ENCODE data around the gene NKPD1. TPM values are rescaled to one million over a fixed set of nuclear protein-coding genes. Genes with fewer than 3 reads are reported as not detected.
"Not testable (repeated sequence)": the region's sequence is repeated elsewhere in the genome, so short reads cannot be mapped to it uniquely, and the experiment has no call there.

The NKPD1 gene
- total and polyA plus RNA-seq, 2 donors (not counting 1 experiment from before 2014, with no cell fraction given) = 0.27 to 0.36 TPM

GRCh38 chr19:45119582-45119981 lies 41.2 kb downstream of the NKPD1 start:
- no peaks in the 10 kb centered on the region for H3K27me3 Mint-ChIP-seq
- WGBS (ENCODE audit: insufficient coverage) = 100% methylated on average over 2 of the region's 6 CpGs
- ATAC-seq (ENCODE audit: low read depth) (no peak), DNase-seq (no peak)
- Histone ChIP-seq H3K4me3 (ENCODE audit: control extremely low read depth in 1 of 5, extremely low read depth in 1 of 5, insufficient read depth in 1 of 5, low read depth in 2 of 5, low read length in 4 of 5) (no peak overlapping the region), H3K36me3 (replicated peaks in 1 of 2; ENCODE audit: control extremely low read depth in 1 of 2, control insufficient read depth in 1 of 2, extremely low read depth in 1 of 2, insufficient read depth in 2 of 2, low read length in 1 of 2) (no peaks in the 10 kb centered on the region), H3K27me3 (replicated peaks in 1 of 4; ENCODE audit: control extremely low read depth in 1 of 4, control insufficient read depth in 3 of 4, insufficient read depth in 4 of 4, low read length in 3 of 4) (no peaks in the 10 kb centered on the region), H3K4me1 (ENCODE audit: control insufficient read depth in 2 of 2, insufficient read depth in 2 of 2, low read length in 2 of 2) (peaks cover 34 to 67% of the 10 kb centered on the region in 2 donors), H2AFZ (ENCODE audit: insufficient read depth, low read depth, low read length, poor library complexity, severe bottlenecking) (no peak overlapping the region), H3K9me3 (ENCODE audit: control extremely low read depth in 1 of 3, control insufficient read depth in 2 of 3, insufficient read depth in 1 of 3, low read length in 2 of 3) (no peaks in the 10 kb centered on the region), H3K4me2 (replicated peaks; ENCODE audit: low read depth, low read length, poor library complexity, severe bottlenecking) (no peak overlapping the region), H3K79me2 (ENCODE audit: control insufficient read depth, insufficient read depth, low read length) (peaks cover 95% of the 10 kb centered on the region), H4K20me1 (ENCODE audit: control insufficient read depth, insufficient read depth, low read length, poor library complexity, severe bottlenecking) (peaks cover 87% of the 10 kb centered on the region), H3K9ac (ENCODE audit: low read length) (no peak overlapping the region), H3K27ac (ENCODE audit: low read length in 2 of 2) (peak overlapping the region in 1 of 2 donors; percentile 6)
- peak overlapping the region; percentile 13 for H3K4me3 Mint-ChIP-seq
- H3K9me3 Mint-ChIP-seq (ENCODE audit: insufficient read depth) = no peaks in the 10 kb centered on the region
- ChIA-PET POLR2A (interaction anchor here (1.2 to 1.6 kb wide), 2 partner anchors 16 to 27 kb away, joined by 4 to 7 read pairs; partner anchors contain the start of gene PPP1R37), CTCF (interaction anchor here (0.7 to 1.4 kb wide), 3 partner anchors 12 to 27 kb away, joined by 3 to 6 read pairs (median 3); partner anchors contain the start of gene PPP1R37)
- H3K4me1 Mint-ChIP-seq = peaks cover 78% of the 10 kb centered on the region
- TF ChIP-seq CTCF (IDR thresholded peaks at IDR 0.05) = no peak
- no peak for TF ChIP-seq EZH2 (IDR thresholded peaks at IDR 0.05; ENCODE audit: borderline replicate concordance, insufficient read depth, low read depth, low read length, poor library complexity, severe bottlenecking)
- intact Hi-C loops (cut with micrococcal nuclease) = no loop called here
- H3K27ac Mint-ChIP-seq = peak overlapping the region; percentile 65

GRCh38 chr19:45118591-45119355 lies 42.0 kb downstream of the NKPD1 start:
- ChIA-PET POLR2A (interaction anchor here (0.7 to 1.6 kb wide), 4 partner anchors 13 to 59 kb away, joined by 3 to 7 read pairs (median 4); partner anchors contain the start of gene PPP1R37), CTCF (interaction anchor here (0.6 to 1.5 kb wide), 4 partner anchors 12 to 412 kb away, joined by 3 to 6 read pairs (median 4); partner anchors contain the start of gene PPP1R37)
- H3K36me3 ChIP-seq (replicated peaks in 1 of 2; ENCODE audit: control extremely low read depth in 1 of 2, control insufficient read depth in 1 of 2, extremely low read depth in 1 of 2, insufficient read depth in 2 of 2, low read length in 1 of 2); H3K27me3 ChIP-seq (replicated peaks in 1 of 4; ENCODE audit: control extremely low read depth in 1 of 4, control insufficient read depth in 3 of 4, insufficient read depth in 4 of 4, low read length in 3 of 4); H3K27me3 Mint-ChIP-seq; H3K9me3 ChIP-seq (ENCODE audit: control extremely low read depth in 1 of 3, control insufficient read depth in 2 of 3, insufficient read depth in 1 of 3, low read length in 2 of 3); H3K9me3 Mint-ChIP-seq (ENCODE audit: insufficient read depth); intact Hi-C loops (cut with micrococcal nuclease): not testable (repeated sequence)
- Histone ChIP-seq H3K4me2 (replicated peaks; ENCODE audit: low read depth, low read length, poor library complexity, severe bottlenecking) (peak overlapping the region; percentile 71), H3K4me1 (ENCODE audit: control insufficient read depth in 2 of 2, insufficient read depth in 2 of 2, low read length in 2 of 2) (peaks cover 40 to 76% of the 10 kb centered on the region in 2 donors), H2AFZ (ENCODE audit: insufficient read depth, low read depth, low read length, poor library complexity, severe bottlenecking) (peak overlapping the region; percentile 56), H3K27ac (ENCODE audit: low read length in 2 of 2) (peak overlapping the region; percentile 51 to 59), H3K9ac (ENCODE audit: low read length) (peak overlapping the region; percentile 53), H4K20me1 (ENCODE audit: control insufficient read depth, insufficient read depth, low read length, poor library complexity, severe bottlenecking) (peaks cover 87% of the 10 kb centered on the region), H3K79me2 (ENCODE audit: control insufficient read depth, insufficient read depth, low read length) (peaks cover 95% of the 10 kb centered on the region), H3K4me3 (ENCODE audit: control extremely low read depth in 1 of 5, extremely low read depth in 1 of 5, insufficient read depth in 1 of 5, low read depth in 2 of 5, low read length in 4 of 5) (peak overlapping the region in 1 of 5 experiments; percentile 41)
- WGBS (ENCODE audit: insufficient coverage) = 12% methylated on average over 16 of the region's 18 CpGs
- peaks cover 76% of the 10 kb centered on the region for H3K4me1 Mint-ChIP-seq
- H3K27ac Mint-ChIP-seq = peak overlapping the region; percentile 77
- peak overlapping the region; percentile 71 for H3K4me3 Mint-ChIP-seq
- ATAC-seq (ENCODE audit: low read depth) = peak; percentile 67
- DNase-seq = peak; percentile 55

Data from B cell (primary cell).